Effector memory CD4-positive, alpha-beta T cell (primary cell): ENCODE measurements around the gene ZNF148.
"Not testable (repeated sequence)": the region's sequence is repeated elsewhere in the genome, so short reads cannot be mapped to it uniquely, and the experiment has no call there.

ENCODE experiments used
- DNase-seq, 3 donors: peaks; one replicate each; pipeline ENCODE4 v3.0.0-alpha.2; 2020
- H3K27ac ChIP-seq: 2 replicates; pipeline ENCODE4 v1.7.0; 2013; ENCODE audit warnings: mild to moderate bottlenecking, low read length, moderate library complexity; ENCODE audit not compliant: insufficient read depth, poor library complexity, severe bottlenecking
- H3K27me3 ChIP-seq: replicated peaks from 2 replicates; pipeline ENCODE4 v1.7.0; 2013; ENCODE audit warnings: mild to moderate bottlenecking, low read length; ENCODE audit not compliant: insufficient read depth, control insufficient read depth, poor library complexity, severe bottlenecking
- H3K36me3 ChIP-seq: 2 replicates; pipeline ENCODE4 v1.7.0; 2013; ENCODE audit warnings: mild to moderate bottlenecking, low read length, moderate library complexity; ENCODE audit not compliant: control insufficient read depth, insufficient read depth
- H3K4me1 ChIP-seq: 2 replicates; pipeline ENCODE4 v1.7.0; 2013; ENCODE audit warnings: low read length, mild to moderate bottlenecking; ENCODE audit not compliant: control insufficient read depth, insufficient read depth, poor library complexity, severe bottlenecking
- H3K4me3 ChIP-seq: 2 replicates; pipeline ENCODE4 v1.7.0; 2013; ENCODE audit warnings: low read length, low read depth, mild to moderate bottlenecking; ENCODE audit not compliant: insufficient read depth, poor library complexity, severe bottlenecking
- H3K9me3 ChIP-seq: 2 replicates; pipeline ENCODE4 v1.7.0; 2013; ENCODE audit warnings: mild to moderate bottlenecking, low read length, moderate library complexity; ENCODE audit not compliant: control insufficient read depth

ZNF148 gene

GRCh38 chr3:125356140-125357026 lies 18.7 kb downstream of the ZNF148 start:
- Histone ChIP-seq H3K9me3 (no peaks in the 10 kb centered on the region), H3K36me3 (no peaks in the 10 kb centered on the region), H3K4me3 (peak overlapping the region; percentile 68), H3K27ac (peak overlapping the region; percentile 32), H3K27me3 (no peaks in the 10 kb centered on the region), H3K4me1 (peaks cover 4% of the 10 kb centered on the region)
- DNase-seq: no peak

- Histone ChIP-seq H3K36me3 (no peaks in the 10 kb centered on the region), H3K4me3 (no peak overlapping the region), H3K27ac (no peak overlapping the region), H3K9me3 (no peaks in the 10 kb centered on the region), H3K4me1 (peaks cover 4% of the 10 kb centered on the region), H3K27me3 (no peaks in the 10 kb centered on the region)
- DNase-seq: no peak
These were observed 21.5 kb downstream of the ZNF148 start for GRCh38 chr3:125353659-125354058.

GRCh38 chr3:125353128-125353527 lies 22.0 kb downstream of the ZNF148 start:
- H3K27me3 ChIP-seq: no peaks in the 10 kb centered on the region
- no peaks in the 10 kb centered on the region for H3K36me3 ChIP-seq
- peaks cover 4% of the 10 kb centered on the region for H3K4me1 ChIP-seq
- no peak for DNase-seq
- H3K4me3 ChIP-seq: no peak overlapping the region
- H3K9me3 ChIP-seq: no peaks in the 10 kb centered on the region
- H3K27ac ChIP-seq: no peak overlapping the region

GRCh38 chr3:125351814-125352456 lies 23.2 kb downstream of the ZNF148 start:
- H3K27me3 ChIP-seq: no peaks in the 10 kb centered on the region
- DNase-seq: no peak
- H3K9me3 ChIP-seq: no peaks in the 10 kb centered on the region
- no peaks in the 10 kb centered on the region for H3K36me3 ChIP-seq
- no peak overlapping the region for H3K27ac ChIP-seq
- no peak overlapping the region for H3K4me3 ChIP-seq
- H3K4me1 ChIP-seq: peaks cover 4% of the 10 kb centered on the region

- peaks cover 3% of the 10 kb centered on the region for H3K4me1 ChIP-seq
- H3K4me3 ChIP-seq: no peak overlapping the region
- no peaks in the 10 kb centered on the region for H3K36me3 ChIP-seq
- no peak overlapping the region for H3K27ac ChIP-seq
- H3K9me3 ChIP-seq: no peaks in the 10 kb centered on the region
- H3K27me3 ChIP-seq: no peaks in the 10 kb centered on the region
- no peak for DNase-seq
These were observed 24.0 kb downstream of the ZNF148 start for GRCh38 chr3:125351152-125351551.

GRCh38 chr3:125350597-125350996 lies 24.5 kb downstream of the ZNF148 start:
- Histone ChIP-seq H3K27me3 (no peaks in the 10 kb centered on the region), H3K4me3 (no peak overlapping the region), H3K4me1 (no peaks in the 10 kb centered on the region), H3K36me3 (no peaks in the 10 kb centered on the region), H3K9me3 (no peaks in the 10 kb centered on the region), H3K27ac (no peak overlapping the region)
- no peak for DNase-seq

- Histone ChIP-seq H3K36me3 (no peaks in the 10 kb centered on the region), H3K27me3 (no peaks in the 10 kb centered on the region), H3K9me3 (no peaks in the 10 kb centered on the region), H3K4me1 (no peaks in the 10 kb centered on the region), H3K4me3 (no peak overlapping the region), H3K27ac (no peak overlapping the region)
- DNase-seq: no peak
These were observed 25.5 kb downstream of the ZNF148 start for GRCh38 chr3:125349556-125350165.

GRCh38 chr3:125349055-125349454 lies 26.1 kb downstream of the ZNF148 start:
- Histone ChIP-seq H3K27ac (no peak overlapping the region), H3K4me1 (no peaks in the 10 kb centered on the region), H3K36me3 (no peaks in the 10 kb centered on the region), H3K9me3 (no peaks in the 10 kb centered on the region), H3K4me3 (no peak overlapping the region), H3K27me3 (no peaks in the 10 kb centered on the region)
- DNase-seq: no peak

- H3K36me3 ChIP-seq, H3K4me3 ChIP-seq, H3K9me3 ChIP-seq, DNase-seq, H3K4me1 ChIP-seq, H3K27ac ChIP-seq, H3K27me3 ChIP-seq: not testable (repeated sequence)
These were observed 31.8 kb downstream of the ZNF148 start for GRCh38 chr3:125343367-125343766.

GRCh38 chr3:125340121-125340520 lies 35.0 kb downstream of the ZNF148 start:
- Histone ChIP-seq H3K27me3 (no peaks in the 10 kb centered on the region), H3K9me3 (no peaks in the 10 kb centered on the region)
- no peak for DNase-seq

More at GRCh38 chr3:125340121-125340520, 35.0 kb downstream of the ZNF148 start:
- no peak overlapping the region for H3K4me3 ChIP-seq
- H3K36me3 ChIP-seq: no peaks in the 10 kb centered on the region
- H3K27ac ChIP-seq: no peak overlapping the region
- H3K4me1 ChIP-seq: no peaks in the 10 kb centered on the region
